ENCODE results near the gene MRPS25. TPM values are rescaled to one million over a fixed set of nuclear protein-coding genes. Genes with fewer than 3 reads are reported as not detected.

MRPS25 gene
- total RNA-seq, 1 donor from 2014 or later: 50.0 TPM

DNA sequence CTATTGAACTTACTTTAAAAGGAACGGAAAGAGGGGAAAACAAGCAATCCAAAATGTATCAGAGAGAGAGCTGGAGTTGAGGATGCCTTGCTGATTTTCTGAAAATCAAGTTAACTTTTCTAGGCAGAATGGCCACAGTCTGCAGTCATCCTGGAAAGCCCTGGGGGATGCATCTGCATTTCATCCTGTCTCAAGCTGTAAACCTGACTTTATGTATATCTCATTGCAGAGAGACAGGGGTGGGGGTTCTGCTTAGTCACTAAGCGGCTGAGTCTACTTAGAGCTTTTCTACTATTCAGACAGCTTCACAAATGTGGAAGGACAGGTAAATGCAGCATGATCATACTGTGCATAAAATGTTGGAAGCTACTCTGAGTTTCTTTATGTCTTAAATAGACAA, 41.4 kb downstream of the MRPS25 start:
- H3K4me3 Mint-ChIP-seq (ENCODE audit: unreplicated experiment): no peak overlapping the region
- peaks cover 57% of the 10 kb centered on the region for H3K36me3 Mint-ChIP-seq (ENCODE audit: unreplicated experiment)
- TF ChIP-seq, protein P1, sequence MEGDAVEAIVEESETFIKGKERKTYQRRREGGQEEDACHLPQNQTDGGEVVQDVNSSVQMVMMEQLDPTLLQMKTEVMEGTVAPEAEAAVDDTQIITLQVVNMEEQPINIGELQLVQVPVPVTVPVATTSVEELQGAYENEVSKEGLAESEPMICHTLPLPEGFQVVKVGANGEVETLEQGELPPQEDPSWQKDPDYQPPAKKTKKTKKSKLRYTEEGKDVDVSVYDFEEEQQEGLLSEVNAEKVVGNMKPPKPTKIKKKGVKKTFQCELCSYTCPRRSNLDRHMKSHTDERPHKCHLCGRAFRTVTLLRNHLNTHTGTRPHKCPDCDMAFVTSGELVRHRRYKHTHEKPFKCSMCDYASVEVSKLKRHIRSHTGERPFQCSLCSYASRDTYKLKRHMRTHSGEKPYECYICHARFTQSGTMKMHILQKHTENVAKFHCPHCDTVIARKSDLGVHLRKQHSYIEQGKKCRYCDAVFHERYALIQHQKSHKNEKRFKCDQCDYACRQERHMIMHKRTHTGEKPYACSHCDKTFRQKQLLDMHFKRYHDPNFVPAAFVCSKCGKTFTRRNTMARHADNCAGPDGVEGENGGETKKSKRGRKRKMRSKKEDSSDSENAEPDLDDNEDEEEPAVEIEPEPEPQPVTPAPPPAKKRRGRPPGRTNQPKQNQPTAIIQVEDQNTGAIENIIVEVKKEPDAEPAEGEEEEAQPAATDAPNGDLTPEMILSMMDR (IDR thresholded peaks at IDR 0.05): no peak

DNA sequence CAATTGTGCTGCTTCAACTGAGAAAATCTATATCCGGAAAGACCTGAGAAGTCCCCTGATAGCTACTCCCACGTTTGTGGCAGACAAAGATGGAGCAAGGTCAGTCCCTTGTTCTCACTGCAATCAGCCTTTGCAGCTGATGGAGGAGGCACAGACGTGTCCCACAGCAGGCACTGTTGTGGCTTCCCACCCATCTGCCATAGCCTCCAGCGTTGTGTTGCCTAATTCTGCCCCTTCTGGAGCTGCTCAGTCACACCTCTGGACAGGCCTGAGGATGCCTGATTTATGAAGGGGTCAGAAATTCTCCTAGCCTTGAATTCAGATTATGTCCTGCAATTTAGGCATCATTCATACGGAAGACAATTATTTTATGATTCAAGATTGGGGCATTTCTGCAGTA, 41.9 kb downstream of the MRPS25 start:
- no peaks in the 10 kb centered on the region for H3K27me3 Mint-ChIP-seq (ENCODE audit: unreplicated experiment)
- no peaks in the 10 kb centered on the region for H3K4me1 Mint-ChIP-seq (ENCODE audit: unreplicated experiment)
- no peak overlapping the region for H3K27ac Mint-ChIP-seq (ENCODE audit: unreplicated experiment)
- no peaks in the 10 kb centered on the region for H3K9me3 Mint-ChIP-seq (ENCODE audit: unreplicated experiment)
- TF ChIP-seq, protein P1 (IDR thresholded peaks at IDR 0.05): no peak
- no peak overlapping the region for H3K4me3 Mint-ChIP-seq (ENCODE audit: unreplicated experiment)
- DNase-seq (ENCODE audit: extremely low spot score, unreplicated experiment): no peak
- peaks cover 53% of the 10 kb centered on the region for H3K36me3 Mint-ChIP-seq (ENCODE audit: unreplicated experiment)

More for the DNA sequence above, 41.4 kb downstream of the MRPS25 start:
- H3K9me3 Mint-ChIP-seq (ENCODE audit: unreplicated experiment): no peaks in the 10 kb centered on the region
- H3K27me3 Mint-ChIP-seq (ENCODE audit: unreplicated experiment): no peaks in the 10 kb centered on the region
- no peaks in the 10 kb centered on the region for H3K4me1 Mint-ChIP-seq (ENCODE audit: unreplicated experiment)
- DNase-seq (ENCODE audit: extremely low spot score, unreplicated experiment): no peak
- no peak overlapping the region for H3K27ac Mint-ChIP-seq (ENCODE audit: unreplicated experiment)

DNA sequence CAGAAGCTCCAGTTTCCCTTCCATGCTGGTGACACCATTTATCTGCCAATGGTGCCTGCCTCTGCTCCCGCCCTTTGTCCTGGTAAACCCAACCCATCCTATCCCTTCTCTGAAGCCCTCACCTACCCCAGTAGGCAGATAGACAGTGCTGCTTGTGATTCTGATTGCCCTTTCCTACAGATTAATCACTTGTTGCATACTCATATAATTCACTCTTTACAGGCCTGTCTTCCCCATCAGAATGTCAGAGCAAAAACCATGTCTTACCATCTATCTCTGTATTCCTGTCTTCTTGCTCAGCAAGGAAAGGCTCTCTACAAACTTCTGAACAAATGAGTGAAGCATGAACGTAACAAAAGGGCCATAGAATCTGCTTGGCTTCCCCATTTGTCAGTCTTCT, 47.9 kb downstream of the MRPS25 start:
- H3K4me1 Mint-ChIP-seq (ENCODE audit: unreplicated experiment): peaks cover 6% of the 10 kb centered on the region
- H3K27me3 Mint-ChIP-seq (ENCODE audit: unreplicated experiment): no peaks in the 10 kb centered on the region
- no peak overlapping the region for H3K4me3 Mint-ChIP-seq (ENCODE audit: unreplicated experiment)
- TF ChIP-seq, protein P1 (IDR thresholded peaks at IDR 0.05): no peak
- H3K27ac Mint-ChIP-seq (ENCODE audit: unreplicated experiment): no peak overlapping the region
- no peak for DNase-seq (ENCODE audit: extremely low spot score, unreplicated experiment)
- H3K36me3 Mint-ChIP-seq (ENCODE audit: unreplicated experiment): peaks cover 53% of the 10 kb centered on the region
- no peaks in the 10 kb centered on the region for H3K9me3 Mint-ChIP-seq (ENCODE audit: unreplicated experiment)

DNA sequence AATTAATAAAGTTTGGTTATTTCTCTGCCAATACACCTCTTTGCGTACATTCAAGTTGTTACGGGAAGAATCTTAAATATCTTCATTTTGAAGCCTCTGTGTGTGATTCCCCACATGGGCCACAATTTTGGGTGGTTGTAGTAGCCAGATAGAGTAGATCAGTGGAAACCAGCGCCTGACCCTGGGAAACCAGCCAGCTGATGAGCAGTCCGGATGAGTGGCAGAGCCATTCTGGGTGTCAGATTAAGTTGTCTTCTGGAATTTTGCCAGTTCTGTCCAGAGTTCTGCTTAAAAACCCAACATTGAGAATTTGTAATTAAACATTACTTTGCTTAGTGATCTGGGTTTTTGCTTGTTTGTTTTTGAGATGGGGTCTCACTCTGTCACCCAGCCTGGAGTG, 49.7 kb downstream of the MRPS25 start:
- Mint-ChIP-seq H3K36me3 (ENCODE audit: unreplicated experiment) (peaks cover 48% of the 10 kb centered on the region), H3K4me3 (ENCODE audit: unreplicated experiment) (no peak overlapping the region), H3K27me3 (ENCODE audit: unreplicated experiment) (no peaks in the 10 kb centered on the region), H3K27ac (ENCODE audit: unreplicated experiment) (no peak overlapping the region), H3K9me3 (ENCODE audit: unreplicated experiment) (no peaks in the 10 kb centered on the region), H3K4me1 (ENCODE audit: unreplicated experiment) (peaks cover 6% of the 10 kb centered on the region)
- TF ChIP-seq, protein P1 (IDR thresholded peaks at IDR 0.05): no peak
- peak; percentile 40 for DNase-seq (ENCODE audit: extremely low spot score, unreplicated experiment)

DNA sequence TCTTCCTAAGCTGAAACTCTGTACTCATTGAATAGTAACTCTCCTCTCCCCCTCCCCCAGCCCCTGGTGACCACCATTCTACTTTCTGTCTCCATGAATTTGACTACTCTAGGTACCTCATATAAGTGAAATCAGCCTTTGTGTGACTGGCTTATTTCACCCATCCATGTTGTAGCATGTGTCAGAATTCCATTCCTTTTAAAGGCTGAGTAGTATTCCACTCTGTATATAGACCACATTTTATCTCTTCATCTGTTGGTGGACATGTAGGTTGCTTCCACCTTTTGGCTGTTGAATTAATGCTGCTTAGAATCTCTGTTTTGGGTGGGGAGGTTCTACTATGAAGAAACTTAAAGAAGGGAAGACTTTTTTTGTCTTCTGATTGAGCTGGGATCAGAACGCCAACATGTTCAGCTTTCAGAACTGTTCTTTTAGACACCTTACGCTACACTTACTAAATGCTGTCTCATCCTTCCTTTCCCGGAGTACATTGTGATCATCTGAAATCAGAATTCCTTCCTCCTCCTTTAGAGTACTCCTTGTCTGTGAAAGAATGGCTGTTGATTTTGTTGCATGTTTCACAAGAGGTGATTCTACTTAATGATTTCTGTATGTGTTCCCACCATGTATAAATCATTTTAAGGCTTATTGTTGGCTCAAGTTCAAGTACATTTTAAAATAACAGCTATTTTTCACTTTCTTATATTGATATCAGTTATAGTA, 50.3 kb downstream of the MRPS25 start:
- H3K27ac Mint-ChIP-seq (ENCODE audit: unreplicated experiment): no peak overlapping the region
- peaks cover 48% of the 10 kb centered on the region for H3K36me3 Mint-ChIP-seq (ENCODE audit: unreplicated experiment)

More for the DNA sequence above, 50.3 kb downstream of the MRPS25 start:
- Mint-ChIP-seq H3K4me3 (ENCODE audit: unreplicated experiment) (no peak overlapping the region), H3K4me1 (ENCODE audit: unreplicated experiment) (peaks cover 6% of the 10 kb centered on the region), H3K9me3 (ENCODE audit: unreplicated experiment) (no peaks in the 10 kb centered on the region), H3K27me3 (ENCODE audit: unreplicated experiment) (no peaks in the 10 kb centered on the region)
- no peak for DNase-seq (ENCODE audit: extremely low spot score, unreplicated experiment)
- TF ChIP-seq, protein P1 (IDR thresholded peaks at IDR 0.05): no peak
